Fibroblast of skin of left quadriceps (primary cell): ENCODE results near the gene ISX.

Experiments
- DNase-seq, 2 experiments: peaks; one replicate each; pipeline ENCODE4 v3.0.0-alpha.2; 2013; ENCODE audit warnings: low read depth in 2 of 2

Gene ISX

GRCh38 chr22:35111244-35111643, 45.3 kb downstream of the ISX start:
- DNase-seq = no peak

DNA sequence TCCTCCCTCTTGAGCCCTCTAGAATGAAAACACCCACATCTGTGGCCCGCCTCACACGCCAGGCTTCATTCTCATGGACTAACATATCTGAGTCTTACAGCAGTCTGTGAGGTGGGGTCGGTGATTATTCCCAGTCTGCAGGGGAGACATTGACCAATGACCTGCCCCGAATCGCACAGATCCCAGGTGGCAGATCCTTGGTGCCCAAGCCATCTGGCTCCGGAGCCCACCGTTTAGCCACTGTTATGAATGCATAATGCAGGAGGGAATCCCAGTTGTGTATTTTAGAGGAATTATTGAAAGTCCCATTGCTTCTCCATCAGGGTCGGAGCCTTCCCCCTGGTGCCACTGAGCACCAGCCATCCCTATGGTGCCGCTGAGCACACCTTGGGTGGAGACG, 47.4 kb downstream of the ISX start:
- no peak for DNase-seq

DNA sequence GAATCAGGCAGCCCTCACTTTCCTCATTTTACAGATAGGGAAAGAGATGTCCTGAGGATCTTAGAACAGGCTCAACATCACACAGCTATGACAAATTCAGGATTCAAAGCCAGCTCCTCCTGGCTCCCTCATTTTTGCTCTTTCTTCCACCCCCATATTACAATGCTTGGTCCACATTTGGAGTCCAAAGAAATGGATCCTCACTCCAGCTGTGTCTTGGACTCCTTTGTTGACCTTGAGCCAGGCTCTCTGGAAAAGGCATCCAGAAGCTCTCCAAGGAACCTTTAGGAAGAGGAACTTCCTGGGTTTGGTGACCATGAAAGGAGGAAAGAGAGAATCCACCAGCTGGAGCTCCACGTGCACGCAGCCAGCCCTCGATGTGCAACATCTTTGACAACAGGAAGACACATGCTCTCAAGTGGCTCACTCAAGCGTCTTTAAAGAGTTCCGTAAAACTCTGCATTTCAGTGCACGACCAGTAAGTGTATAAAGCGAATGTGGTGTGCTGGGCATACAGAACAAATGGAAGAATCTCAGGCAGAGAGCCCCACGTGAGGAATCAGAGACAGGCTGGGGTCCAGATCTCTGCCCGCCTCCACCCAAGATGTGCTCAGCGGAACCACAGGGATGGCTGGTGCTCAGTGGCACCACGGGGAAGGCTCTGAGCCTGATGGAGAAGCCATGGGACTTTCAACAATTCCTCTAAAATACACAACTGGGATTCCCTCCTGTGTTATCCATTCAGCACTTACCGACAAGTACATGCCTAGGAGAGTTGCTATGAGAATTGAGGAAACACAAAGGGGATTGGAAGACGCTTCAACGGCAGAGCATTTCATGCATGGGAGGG, 48.4 kb downstream of the ISX start:
- no peak for DNase-seq

DNA sequence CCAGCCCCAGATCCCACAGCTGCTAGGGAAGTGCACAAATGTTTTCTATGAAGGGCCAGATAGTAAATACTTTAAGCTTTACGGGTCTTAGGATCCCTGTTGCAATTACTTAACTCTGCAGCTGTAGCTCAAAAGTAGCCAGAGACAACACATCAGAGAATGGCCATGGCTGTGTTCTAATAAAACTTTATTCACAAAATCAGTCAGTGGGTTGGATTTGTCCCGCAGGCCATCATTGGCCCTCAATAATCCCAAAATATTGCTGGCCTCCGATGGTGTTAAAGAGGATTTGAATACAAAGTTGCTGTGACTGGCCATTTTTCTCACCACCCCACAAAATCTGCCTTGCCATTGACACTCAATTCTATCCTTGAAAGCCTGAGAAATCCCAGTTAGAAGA, 49.6 kb downstream of the ISX start:
- DNase-seq = no peak

GRCh38 chr22:35116269-35116668, 50.3 kb downstream of the ISX start:
- no peak for DNase-seq

GRCh38 chr22:35116817-35117216, 50.9 kb downstream of the ISX start:
- no peak for DNase-seq

GRCh38 chr22:35119494-35119893, 53.5 kb downstream of the ISX start:
- DNase-seq = no peak

GRCh38 chr22:35124691-35125219, 58.8 kb downstream of the ISX start:
- no peak for DNase-seq

DNA sequence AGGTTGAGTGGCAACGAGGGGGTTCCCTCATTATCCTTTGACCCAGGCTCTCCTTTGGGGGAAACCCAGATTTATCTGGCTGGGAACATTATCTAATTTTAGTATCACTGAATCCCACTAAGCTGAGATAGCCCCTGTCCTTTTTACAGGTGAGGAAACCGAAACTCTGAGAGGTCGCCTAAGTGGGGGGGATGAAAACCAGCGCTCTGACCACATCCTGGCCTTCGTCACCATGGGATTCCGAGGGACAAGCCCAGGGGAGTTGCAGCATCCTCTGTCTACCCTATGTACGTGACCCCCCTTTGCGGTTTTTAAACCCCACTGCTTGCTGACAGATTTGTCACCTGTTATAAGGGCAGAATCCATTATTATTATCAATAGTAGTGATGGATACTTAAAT, 61.0 kb downstream of the ISX start:
- DNase-seq = no peak

- DNase-seq = no peak
These were observed 62.7 kb downstream of the ISX start for GRCh38 chr22:35128637-35129036.

GRCh38 chr22:35131525-35132000, 65.6 kb downstream of the ISX start:
- no peak for DNase-seq

GRCh38 chr22:35132568-35132967, 66.6 kb downstream of the ISX start:
- no peak for DNase-seq

- no peak for DNase-seq
These were observed 67.9 kb downstream of the ISX start for GRCh38 chr22:35133702-35134380.

GRCh38 chr22:35134637-35135036, 68.7 kb downstream of the ISX start:
- no peak for DNase-seq

DNA sequence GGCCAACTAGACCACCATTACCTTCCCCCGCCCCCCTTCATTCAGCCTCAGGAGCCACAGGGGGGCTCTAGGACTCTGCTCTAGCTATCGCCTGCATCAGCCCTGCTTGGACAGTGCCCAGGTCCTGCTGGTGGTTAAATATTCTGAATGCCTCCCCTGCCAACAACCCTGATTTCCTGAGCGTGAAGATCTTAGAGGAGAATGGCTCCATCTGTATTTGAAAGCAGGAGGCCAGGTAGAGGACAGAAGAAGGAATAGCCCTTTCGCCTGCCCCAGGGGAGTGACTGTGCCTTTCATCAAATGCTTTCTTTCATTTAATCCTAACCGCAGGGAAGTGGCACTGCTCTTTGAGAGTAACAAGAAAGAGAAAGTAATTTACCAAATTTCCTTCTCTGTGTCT, 69.2 kb downstream of the ISX start:
- no peak for DNase-seq
